Measurements from ENCODE around the gene CD99. TPM values are rescaled to one million over a fixed set of nuclear protein-coding genes. Genes with fewer than 3 reads are reported as not detected.

CD99 gene
- total RNA-seq, 1 experiment from 2014 or later, result 92.1 TPM

DNA sequence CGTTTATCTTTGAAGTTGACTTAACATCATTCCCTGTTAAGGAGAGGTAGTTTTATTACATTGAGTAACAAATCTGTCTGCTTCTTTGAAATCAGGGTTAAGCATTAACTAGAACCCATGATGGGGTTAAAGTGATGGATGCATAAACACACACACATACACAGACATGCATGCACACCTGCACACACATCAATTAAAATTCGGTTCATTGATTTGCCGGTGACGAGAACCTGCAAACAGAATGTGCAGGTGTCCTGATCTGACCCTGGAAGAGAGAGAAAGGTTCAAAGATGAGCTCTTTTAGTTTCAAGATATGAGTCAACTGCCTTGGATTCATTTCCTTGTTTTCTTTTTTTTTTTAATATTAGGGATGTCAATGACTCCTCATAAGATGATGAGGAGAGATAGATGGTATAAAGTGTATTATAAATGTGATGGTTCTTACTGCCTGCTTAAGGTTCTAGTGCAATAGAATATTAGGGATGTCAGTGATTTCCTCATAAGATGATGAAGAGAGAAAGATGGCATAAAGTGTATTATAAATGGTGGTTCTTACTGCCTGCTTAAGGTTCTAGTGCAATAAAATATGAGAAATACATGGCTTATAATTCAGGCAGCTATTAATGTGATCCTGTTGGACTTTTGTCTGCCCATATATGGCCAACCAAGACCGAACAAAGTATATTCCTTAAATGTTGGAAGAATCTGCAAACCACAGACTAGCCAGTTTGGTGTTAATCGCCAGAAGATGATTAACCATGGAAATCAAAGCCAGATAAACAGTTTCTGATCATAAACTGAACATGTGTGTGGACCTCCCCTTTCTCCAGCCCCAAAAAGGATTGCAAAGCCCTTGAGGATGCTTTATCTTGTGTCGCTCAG is 14.1 kb upstream of the CD99 start:
- no peaks in the 10 kb centered on the region for H3K79me1 ChIP-seq (ENCODE audit: insufficient read depth, low read depth, low read length, poor library complexity, severe bottlenecking)
- no peak overlapping the region for H3K9ac ChIP-seq (ENCODE audit: extremely low read depth, insufficient read length, low read length)
- WGBS (ENCODE audit: extremely low coverage, insufficient read length, low lambda C conversion rate), result no CpG with 5 or more reads among the region's 7 CpGs
- no peaks in the 10 kb centered on the region for H3K9me3 ChIP-seq (ENCODE audit: control insufficient read depth, low read depth, low read length)
- Mint-ChIP-seq H3K27ac (no peak overlapping the region), H3K4me1 (peaks cover 4% of the 10 kb centered on the region in 2 experiments; a peak in 3 of 4 replicates), H3K36me3 (ENCODE audit: insufficient read depth in 1 of 3, low read depth in 3 of 3) (peaks cover 0 to 5% (median 2%) of the 10 kb centered on the region in 3 experiments; a peak in 1 of 7 replicates), H3K27me3 (ENCODE audit: low read depth) (no peaks in the 10 kb centered on the region; the same call in 1 of the 2 replicates), H3K9me3 (no peaks in the 10 kb centered on the region), H3K4me3 (no peak overlapping the region)
- no peaks in the 10 kb centered on the region for H3K23me2 ChIP-seq (ENCODE audit: insufficient read length, low read depth, low read length, poor library complexity, severe bottlenecking)
- no peaks in the 10 kb centered on the region for H4K20me1 ChIP-seq (ENCODE audit: control insufficient read depth, insufficient read depth, insufficient read length)
- no peak overlapping the region for H2BK5ac ChIP-seq (ENCODE audit: insufficient read length, low read length)
- H3K4me2 ChIP-seq (ENCODE audit: insufficient read depth, insufficient read length, low read length), result no peak overlapping the region
- H3K14ac ChIP-seq (ENCODE audit: insufficient read depth, low read length), result no peak overlapping the region
- no peaks in the 10 kb centered on the region for H3K4me1 ChIP-seq (ENCODE audit: insufficient read depth, low read length)
- no peak overlapping the region for H2BK20ac ChIP-seq (ENCODE audit: low read depth, low read length, poor library complexity, severe bottlenecking)
- no peaks in the 10 kb centered on the region for H3K27me3 ChIP-seq (ENCODE audit: insufficient read depth, low read length)
- no peak overlapping the region for H2AK5ac ChIP-seq (ENCODE audit: insufficient read length, low read length)
- H2AFZ ChIP-seq (ENCODE audit: low read length), result no peak overlapping the region
- no peak overlapping the region for H3K27ac ChIP-seq (ENCODE audit: insufficient read length, low read depth, low read length)
- H4K91ac ChIP-seq (ENCODE audit: insufficient read length, low read depth, low read length), result no peak overlapping the region
- H2BK12ac ChIP-seq (ENCODE audit: insufficient read length, low read depth, low read length), result no peak overlapping the region
- H3K18ac ChIP-seq (ENCODE audit: insufficient read length, low read depth, low read length), result no peak overlapping the region
- no peak overlapping the region for H3T11ph ChIP-seq (ENCODE audit: low read length)
- H2BK15ac ChIP-seq (ENCODE audit: low read depth, low read length), result no peak overlapping the region
- no peak overlapping the region for H4K5ac ChIP-seq (ENCODE audit: insufficient read length, low read depth, low read length)
- H3K79me2 ChIP-seq (ENCODE audit: insufficient read depth, low read length), result no peaks in the 10 kb centered on the region
- TF ChIP-seq, protein P1, sequence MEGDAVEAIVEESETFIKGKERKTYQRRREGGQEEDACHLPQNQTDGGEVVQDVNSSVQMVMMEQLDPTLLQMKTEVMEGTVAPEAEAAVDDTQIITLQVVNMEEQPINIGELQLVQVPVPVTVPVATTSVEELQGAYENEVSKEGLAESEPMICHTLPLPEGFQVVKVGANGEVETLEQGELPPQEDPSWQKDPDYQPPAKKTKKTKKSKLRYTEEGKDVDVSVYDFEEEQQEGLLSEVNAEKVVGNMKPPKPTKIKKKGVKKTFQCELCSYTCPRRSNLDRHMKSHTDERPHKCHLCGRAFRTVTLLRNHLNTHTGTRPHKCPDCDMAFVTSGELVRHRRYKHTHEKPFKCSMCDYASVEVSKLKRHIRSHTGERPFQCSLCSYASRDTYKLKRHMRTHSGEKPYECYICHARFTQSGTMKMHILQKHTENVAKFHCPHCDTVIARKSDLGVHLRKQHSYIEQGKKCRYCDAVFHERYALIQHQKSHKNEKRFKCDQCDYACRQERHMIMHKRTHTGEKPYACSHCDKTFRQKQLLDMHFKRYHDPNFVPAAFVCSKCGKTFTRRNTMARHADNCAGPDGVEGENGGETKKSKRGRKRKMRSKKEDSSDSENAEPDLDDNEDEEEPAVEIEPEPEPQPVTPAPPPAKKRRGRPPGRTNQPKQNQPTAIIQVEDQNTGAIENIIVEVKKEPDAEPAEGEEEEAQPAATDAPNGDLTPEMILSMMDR (conservative IDR thresholded peaks at IDR 0.05), result no peak
- no peak overlapping the region for H2BK120ac ChIP-seq (ENCODE audit: low read depth, low read length, poor library complexity, severe bottlenecking)
- H3K23ac ChIP-seq (ENCODE audit: insufficient read length, low read depth, low read length), result no peak overlapping the region
- no peak overlapping the region for H4K8ac ChIP-seq (replicated peaks; ENCODE audit: insufficient read length, low read depth, low read length)
- H3K4ac ChIP-seq (ENCODE audit: low read depth, low read length), result no peak overlapping the region
- DNase-seq, result no peak
- H3K56ac ChIP-seq (ENCODE audit: insufficient read length, low read depth, low read length), result no peak overlapping the region
